ENCODE results near the gene NPDC1.

The NPDC1 gene, protein sequence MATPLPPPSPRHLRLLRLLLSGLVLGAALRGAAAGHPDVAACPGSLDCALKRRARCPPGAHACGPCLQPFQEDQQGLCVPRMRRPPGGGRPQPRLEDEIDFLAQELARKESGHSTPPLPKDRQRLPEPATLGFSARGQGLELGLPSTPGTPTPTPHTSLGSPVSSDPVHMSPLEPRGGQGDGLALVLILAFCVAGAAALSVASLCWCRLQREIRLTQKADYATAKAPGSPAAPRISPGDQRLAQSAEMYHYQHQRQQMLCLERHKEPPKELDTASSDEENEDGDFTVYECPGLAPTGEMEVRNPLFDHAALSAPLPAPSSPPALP

GRCh38 chr9:137046088-137046787, at the start of gene NPDC1:
Gene NPDC1, minus strand, starts transcription at chr9:137046177. Its CDS starts 188 bp downstream, at chr9:137045989.
- in situ Hi-C loops (cut with MboI; ENCODE audit: low sequenced_read_pairs) = loop anchor here (25.0 kb wide), 1 partner anchor 259 kb away; the partner anchor contains the start of genes CCDC183 and TMEM141

GRCh38 chr9:137089232-137089947, 43.4 kb upstream of the NPDC1 start:
- in situ Hi-C loops (cut with MboI; ENCODE audit: low sequenced_read_pairs) = no loop called here

- in situ Hi-C loops (cut with MboI; ENCODE audit: low sequenced_read_pairs) = no loop called here
Observed at GRCh38 chr9:137088121-137088520, 42.1 kb upstream of the NPDC1 start.

- in situ Hi-C loops (cut with MboI; ENCODE audit: low sequenced_read_pairs) = no loop called here
Observed at GRCh38 chr9:137087409-137087925, 41.5 kb upstream of the NPDC1 start.

- in situ Hi-C loops (cut with MboI; ENCODE audit: low sequenced_read_pairs) = no loop called here
Observed at GRCh38 chr9:137086531-137087408, 40.8 kb upstream of the NPDC1 start, which contains the start of gene MAN1B1. Gene MAN1B1, plus strand, starts transcription at chr9:137086985. Its CDS starts 15 bp downstream, at chr9:137087000.

DNA sequence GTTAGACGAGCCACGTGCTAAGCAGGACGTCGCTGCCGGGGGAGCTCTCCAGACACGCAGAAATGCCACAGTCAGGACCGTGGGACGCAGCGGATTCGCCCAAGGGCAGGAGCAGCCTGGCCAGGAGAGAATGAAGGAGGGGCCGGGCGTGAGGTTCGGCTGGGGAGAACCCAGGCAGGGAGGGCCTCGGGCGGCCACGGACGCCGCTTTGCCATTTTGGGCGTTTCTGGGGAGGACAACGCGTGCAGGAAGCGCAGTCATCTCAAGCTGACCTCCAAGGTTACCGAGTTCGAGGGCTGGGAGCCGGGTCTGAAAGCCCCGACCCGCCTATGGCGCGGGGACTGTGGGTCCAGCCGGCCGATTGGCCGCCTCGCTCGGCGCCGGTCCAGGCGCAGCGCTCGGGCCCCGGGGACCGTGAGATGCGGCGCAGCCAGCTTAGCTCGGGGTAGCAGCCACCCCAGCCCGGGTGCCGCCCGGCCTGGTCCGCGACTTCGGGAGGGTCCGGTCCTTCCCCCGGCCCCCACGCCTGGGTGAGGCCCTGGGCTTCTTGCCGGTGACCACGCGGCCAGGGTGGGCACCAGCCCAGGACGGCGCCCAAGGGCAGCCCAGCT, 40.0 kb upstream of the NPDC1 start:
- in situ Hi-C loops (cut with MboI; ENCODE audit: low sequenced_read_pairs) = no loop called here

GRCh38 chr9:137084526-137084925, 38.5 kb upstream of the NPDC1 start:
- in situ Hi-C loops (cut with MboI; ENCODE audit: low sequenced_read_pairs) = no loop called here

DNA sequence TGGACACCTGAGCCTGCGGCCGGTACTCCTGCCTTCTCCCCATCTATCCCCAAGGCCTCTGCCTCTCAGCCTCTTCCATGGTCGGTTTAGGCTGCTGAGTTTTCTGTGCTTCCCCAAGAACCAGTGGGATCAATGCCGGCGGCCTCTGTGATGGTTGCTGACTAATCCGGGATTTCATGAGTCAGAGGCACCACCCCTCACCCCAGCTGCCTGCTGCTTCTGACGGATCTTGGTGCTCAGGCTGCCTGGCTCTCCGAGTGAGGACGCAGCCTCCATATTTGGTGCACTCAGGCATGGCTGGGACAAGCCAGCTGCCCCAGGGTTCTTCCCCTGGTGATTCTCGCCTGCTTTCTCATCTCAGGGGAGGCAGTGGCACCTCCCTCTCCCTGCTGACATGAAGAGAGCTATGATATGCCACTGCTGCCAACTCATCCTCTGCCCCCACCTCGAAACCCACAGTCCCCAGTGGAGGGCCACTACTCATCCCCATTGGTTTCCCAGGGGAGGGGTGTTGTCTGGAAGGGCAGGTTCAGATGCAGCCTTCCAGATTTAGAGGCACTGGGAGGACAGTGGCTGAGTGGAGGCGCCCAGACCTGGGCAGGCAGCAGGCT, 37.5 kb upstream of the NPDC1 start:
- in situ Hi-C loops (cut with MboI; ENCODE audit: low sequenced_read_pairs) = no loop called here

DNA sequence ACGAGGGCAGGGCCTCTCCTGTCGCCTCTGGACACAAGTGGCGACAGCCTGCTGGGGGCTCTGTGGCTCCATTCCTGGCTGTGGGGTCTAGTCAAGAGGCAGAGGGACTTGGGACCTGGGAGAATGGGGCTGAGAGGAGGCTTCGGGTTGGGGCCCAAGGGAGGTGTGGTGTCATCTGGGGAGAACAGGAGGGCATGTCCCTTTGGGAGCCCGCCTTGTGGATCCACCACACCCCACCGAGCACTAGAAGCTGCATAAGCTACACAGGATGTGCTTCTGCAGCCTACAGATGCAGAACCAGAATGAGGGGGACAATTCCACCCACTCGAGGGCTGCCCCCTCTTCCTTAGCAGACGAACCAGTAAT, 36.9 kb upstream of the NPDC1 start:
- in situ Hi-C loops (cut with MboI; ENCODE audit: low sequenced_read_pairs) = no loop called here

DNA sequence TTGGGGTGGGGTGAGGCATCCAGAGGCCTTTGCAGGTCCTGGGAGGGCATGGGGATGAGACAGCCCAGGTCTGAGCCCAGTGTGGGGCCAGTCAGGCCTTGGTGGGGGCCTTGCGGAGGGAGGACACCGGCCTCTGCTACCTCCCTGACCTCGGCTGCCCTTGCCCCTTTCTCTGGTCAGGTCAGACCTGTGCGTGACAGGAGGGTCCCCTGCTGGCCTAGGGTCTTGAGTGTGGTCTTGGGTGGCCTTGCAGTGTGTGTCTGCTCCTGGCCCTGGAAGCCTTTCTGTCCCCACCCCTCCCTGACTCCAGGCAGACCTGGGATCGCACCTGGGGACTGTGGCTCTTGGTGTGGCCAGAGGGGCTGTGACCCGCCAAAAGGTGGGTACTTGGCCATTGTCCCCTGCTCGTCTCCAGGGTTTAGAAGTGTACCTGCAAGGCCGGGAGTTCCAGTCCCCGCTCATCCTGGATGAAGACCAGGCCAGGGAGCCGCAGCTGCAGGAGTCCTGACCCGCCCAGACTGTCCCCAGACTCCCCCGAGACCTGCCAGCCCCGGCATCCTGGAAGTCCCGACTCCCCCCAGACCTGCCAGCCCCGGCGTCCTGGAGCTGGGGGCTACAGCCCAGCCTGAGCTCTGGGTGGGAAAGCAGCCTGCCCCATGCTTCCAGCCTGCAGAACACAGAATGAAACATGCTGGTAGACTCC, 36.4 kb upstream of the NPDC1 start:
- in situ Hi-C loops (cut with MboI; ENCODE audit: low sequenced_read_pairs) = no loop called here

DNA sequence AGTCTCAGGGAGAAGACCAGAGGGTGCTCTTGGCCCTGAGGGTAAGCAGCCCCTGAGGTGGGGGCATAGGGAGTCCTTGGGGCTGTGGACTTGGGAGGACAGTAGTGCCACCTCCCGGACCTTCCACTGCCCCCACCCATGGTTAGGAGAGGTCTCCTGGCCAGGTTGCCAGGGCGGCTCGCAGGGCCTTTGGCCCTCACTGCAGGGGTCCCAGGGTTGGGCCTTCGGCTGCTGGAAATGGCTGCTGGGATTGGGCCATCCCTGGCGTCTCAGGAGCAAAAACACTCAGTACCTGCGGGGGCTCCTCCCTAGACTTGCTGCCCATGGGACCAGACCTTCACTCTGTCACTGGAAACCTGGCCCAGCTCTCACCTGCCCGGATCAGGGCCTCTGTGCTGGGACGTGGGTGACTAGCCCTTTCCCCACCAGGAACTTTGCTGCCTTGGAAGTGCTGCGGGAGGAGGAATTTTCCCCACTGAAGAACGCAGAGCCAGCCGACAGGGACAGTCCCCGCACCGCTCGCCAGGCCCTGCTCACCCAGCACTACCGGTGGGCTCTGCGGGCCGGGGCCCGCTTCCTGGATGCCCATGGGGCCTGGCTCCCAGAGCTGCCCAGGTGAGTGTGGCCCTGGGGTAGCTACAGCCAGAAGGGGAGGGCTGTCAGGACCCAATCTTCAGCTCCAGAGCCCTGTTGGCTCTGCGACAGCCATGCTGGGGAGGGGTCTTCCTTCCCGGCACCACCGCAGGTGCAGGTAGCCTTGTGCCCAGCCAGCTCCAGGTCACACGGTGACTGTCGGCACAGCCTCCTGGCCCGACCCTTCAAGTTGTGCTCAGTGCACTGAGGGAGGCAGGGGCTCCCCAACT, 34.5 kb upstream of the NPDC1 start:
- in situ Hi-C loops (cut with MboI; ENCODE audit: low sequenced_read_pairs) = no loop called here

GRCh38 chr9:137079401-137079787, 33.4 kb upstream of the NPDC1 start:
- in situ Hi-C loops (cut with MboI; ENCODE audit: low sequenced_read_pairs) = no loop called here

DNA sequence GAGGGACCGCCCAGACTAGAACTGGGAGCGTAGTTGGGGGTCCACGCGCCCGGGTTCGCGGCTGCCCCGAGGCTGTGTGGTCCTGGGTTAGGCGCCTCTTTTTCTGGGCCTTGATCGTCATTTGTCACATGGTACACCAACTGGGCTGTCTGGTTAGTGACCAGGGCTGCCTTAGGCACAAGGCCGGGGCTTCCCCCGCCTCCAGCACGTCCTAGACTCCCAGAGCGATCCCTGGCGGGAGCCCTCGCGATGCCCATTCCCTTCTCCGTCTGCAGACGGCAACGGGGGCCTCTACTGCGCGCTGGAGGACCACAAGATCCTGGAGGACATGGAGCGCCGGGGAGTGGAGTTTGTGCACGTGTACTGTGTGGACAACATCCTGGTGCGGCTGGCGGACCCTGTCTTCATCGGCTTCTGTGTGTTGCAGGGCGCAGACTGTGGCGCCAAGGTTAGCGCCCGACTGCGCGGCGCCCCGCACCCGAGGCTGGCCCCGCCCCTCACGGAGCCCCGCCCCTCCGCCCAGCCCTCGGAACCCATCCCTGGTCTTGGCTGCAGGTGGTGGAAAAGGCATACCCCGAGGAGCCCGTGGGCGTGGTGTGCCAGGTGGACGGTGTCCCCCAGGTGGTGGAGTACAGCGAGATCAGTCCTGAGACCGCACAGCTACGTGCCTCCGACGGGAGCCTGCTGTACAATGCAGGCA, 32.9 kb upstream of the NPDC1 start:
- in situ Hi-C loops (cut with MboI; ENCODE audit: low sequenced_read_pairs) = no loop called here

DNA sequence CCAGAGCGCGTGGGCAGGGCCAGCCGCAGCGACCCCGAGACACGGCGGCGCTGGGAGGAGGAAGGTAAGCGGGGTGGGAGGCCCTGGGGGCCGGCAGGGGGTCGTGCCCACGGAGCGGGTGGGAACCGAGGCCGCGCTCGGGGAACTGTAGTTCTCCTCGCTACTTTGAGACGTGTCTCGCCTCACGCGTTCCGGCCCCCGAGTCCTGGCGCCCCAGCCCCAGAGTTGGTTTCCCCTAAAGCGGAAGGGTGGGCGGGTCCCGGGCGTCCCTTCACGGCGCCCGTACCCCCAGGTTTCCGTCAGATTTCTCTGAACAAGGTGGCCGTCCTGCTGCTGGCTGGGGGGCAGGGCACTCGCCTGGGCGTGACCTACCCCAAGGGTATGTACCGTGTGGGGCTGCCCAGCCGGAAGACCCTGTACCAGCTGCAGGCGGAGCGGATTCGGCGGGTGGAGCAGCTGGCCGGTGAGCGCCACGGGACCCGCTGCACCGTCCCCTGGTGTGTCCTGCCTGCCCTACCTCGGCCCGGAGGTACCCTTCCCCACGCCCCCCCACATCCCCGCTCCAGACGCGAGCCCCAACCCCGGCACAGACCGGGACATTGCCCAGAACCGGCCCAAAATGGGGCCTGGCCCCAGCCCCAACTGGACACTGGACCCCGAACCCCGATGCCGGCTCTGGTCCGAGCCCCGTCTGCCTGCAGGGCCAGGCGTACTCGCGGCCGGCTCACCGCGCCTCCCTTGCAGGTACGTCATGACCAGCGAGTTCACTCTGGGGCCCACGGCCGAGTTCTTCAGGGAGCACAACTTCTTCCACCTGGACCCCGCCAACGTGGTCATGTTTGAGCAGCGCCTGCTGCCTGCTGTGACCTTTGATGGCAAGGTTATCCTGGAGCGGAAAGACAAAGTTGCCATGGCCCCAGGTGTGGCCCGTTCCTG, 32.0 kb upstream of the NPDC1 start:
- in situ Hi-C loops (cut with MboI; ENCODE audit: low sequenced_read_pairs) = no loop called here

GRCh38 chr9:137077010-137077747, 31.2 kb upstream of the NPDC1 start, which contains the start of gene UAP1L1:
Gene UAP1L1, plus strand, starts transcription at chr9:137077517. Its CDS starts 16 bp downstream, at chr9:137077533.
- in situ Hi-C loops (cut with MboI; ENCODE audit: low sequenced_read_pairs) = no loop called here

- in situ Hi-C loops (cut with MboI; ENCODE audit: low sequenced_read_pairs) = no loop called here
Observed at GRCh38 chr9:137076636-137077009, 30.6 kb upstream of the NPDC1 start.
